Ascending aorta (tissue), 2 donors: ENCODE measurements around the gene GPALPP1. TPM values are rescaled to one million over a fixed set of nuclear protein-coding genes. Genes with fewer than 3 reads are reported as not detected.
A peak's percentile ranks its signal among the peaks of the same experiment; 100 is the strongest.

Source experiments
- DNase-seq, 2 donors: peaks; one replicate each; pipeline ENCODE4 v3.0.0-alpha.2; 2019; ENCODE audit warnings: low spot score in 2 of 2
- H3K27ac ChIP-seq, 2 donors: fragments of 200-600 bp; sonication (generic); one replicate each; pipeline ENCODE4 v1.5.1; 2016 to 2017; ENCODE audit warnings: mild to moderate bottlenecking in 1 of 2
- H3K27me3 ChIP-seq: fragments of 200-600 bp; sonication (generic); one replicate; pipeline ENCODE4 v1.5.1; 2017
- H3K36me3 ChIP-seq, 2 donors: fragments of 200-600 bp; sonication (generic); one replicate each; pipeline ENCODE4 v1.5.1; 2016
- H3K4me1 ChIP-seq, 2 donors: fragments of 200-600 bp; sonication (generic); one replicate each; pipeline ENCODE4 v1.5.1; 2016 to 2017; ENCODE audit warnings: mild to moderate bottlenecking in 1 of 2
- H3K4me3 ChIP-seq, 2 donors: fragments of 200-600 bp; sonication (generic); one replicate each; pipeline ENCODE4 v1.5.1; 2016 to 2017; ENCODE audit warnings: mild to moderate bottlenecking in 1 of 2
- H3K9me3 ChIP-seq, 2 donors: fragments of 200-600 bp; sonication (generic); one replicate each; pipeline ENCODE4 v1.5.1; 2016
- intact Hi-C: fragments of 100-400 bp; cut with DNase I; formaldehyde crosslinking; loops from one replicate; pipeline ENCODE4 v1.15.1; 2023
- total RNA-seq: library from RNA; depleted of rRNA; stranded (reverse); fragments of >200 nt; gene quantifications from one replicate; pipeline ENCODE4 v1.1.0, GENCODE V29; 2016
- TF ChIP-seq, protein P1 (sequence below), 3 experiments: fragments of 200-600 bp in 2 of 3; fragments of 450-650 bp in 1 of 3; sonication (generic) in 2 of 3; IDR thresholded peaks; one replicate each; pipeline ENCODE4 v1.5.1; 2016 to 2019; ENCODE audit warnings: antibody characterized with exemption in 3 of 3, mild to moderate bottlenecking in 1 of 3, moderate library complexity in 1 of 3

GPALPP1 gene
- total RNA-seq, 1 donor from 2014 or later, result 10.3 TPM

GRCh38 chr13:44971656-44972595 is 17.4 kb upstream of the GPALPP1 start:
- Histone ChIP-seq H3K27ac (no peak overlapping the region), H3K4me1 (peaks cover 0 to 12% of the 10 kb centered on the region in 2 donors), H3K9me3 (no peaks in the 10 kb centered on the region), H3K4me3 (no peak overlapping the region), H3K36me3 (peaks cover 0 to 3% of the 10 kb centered on the region in 2 donors), H3K27me3 (no peaks in the 10 kb centered on the region)
- intact Hi-C loops, result loop anchor here (2.0 to 5.0 kb wide), 2 partner anchors 487 to 1065 kb away; no protein-coding TSS in a partner anchor
- TF ChIP-seq, protein P1, sequence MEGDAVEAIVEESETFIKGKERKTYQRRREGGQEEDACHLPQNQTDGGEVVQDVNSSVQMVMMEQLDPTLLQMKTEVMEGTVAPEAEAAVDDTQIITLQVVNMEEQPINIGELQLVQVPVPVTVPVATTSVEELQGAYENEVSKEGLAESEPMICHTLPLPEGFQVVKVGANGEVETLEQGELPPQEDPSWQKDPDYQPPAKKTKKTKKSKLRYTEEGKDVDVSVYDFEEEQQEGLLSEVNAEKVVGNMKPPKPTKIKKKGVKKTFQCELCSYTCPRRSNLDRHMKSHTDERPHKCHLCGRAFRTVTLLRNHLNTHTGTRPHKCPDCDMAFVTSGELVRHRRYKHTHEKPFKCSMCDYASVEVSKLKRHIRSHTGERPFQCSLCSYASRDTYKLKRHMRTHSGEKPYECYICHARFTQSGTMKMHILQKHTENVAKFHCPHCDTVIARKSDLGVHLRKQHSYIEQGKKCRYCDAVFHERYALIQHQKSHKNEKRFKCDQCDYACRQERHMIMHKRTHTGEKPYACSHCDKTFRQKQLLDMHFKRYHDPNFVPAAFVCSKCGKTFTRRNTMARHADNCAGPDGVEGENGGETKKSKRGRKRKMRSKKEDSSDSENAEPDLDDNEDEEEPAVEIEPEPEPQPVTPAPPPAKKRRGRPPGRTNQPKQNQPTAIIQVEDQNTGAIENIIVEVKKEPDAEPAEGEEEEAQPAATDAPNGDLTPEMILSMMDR (IDR thresholded peaks at IDR 0.05), result no peak
- no peak for DNase-seq

DNA sequence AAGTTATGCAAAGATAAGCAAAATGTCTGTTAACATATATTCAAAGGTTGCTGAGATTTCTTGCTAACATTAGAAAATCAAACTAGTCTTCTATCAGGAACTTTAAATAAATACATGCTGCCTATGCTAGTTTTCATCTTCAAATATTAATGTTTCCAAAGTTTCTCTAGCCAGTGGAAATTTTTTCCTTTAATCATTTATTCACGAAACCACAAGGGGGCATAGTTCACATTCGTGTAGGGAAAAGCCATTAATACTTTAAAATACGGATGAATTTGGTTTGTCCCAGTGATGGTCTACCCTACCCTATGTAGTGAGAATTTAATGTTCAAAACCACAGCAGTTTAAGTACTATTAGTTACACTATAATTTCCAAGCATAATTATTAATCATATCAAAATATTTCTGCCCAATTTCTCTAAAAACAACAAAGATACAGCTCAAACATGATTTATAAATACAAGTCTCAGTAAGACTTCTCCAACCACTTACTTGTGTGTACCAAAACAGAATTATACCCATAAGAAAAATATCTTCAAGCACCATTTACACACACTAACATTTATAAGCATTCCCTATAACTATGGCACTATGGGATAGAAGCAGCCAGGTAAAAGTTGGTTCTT is 16.3 kb upstream of the GPALPP1 start:
- H3K27ac ChIP-seq, result no peak overlapping the region
- DNase-seq, result no peak
- TF ChIP-seq, protein P1 (IDR thresholded peaks at IDR 0.05), result peak; percentile 35 to 69 (median 43)
- intact Hi-C loops, result loop anchor here (5.0 kb wide), 1 partner anchor 1066 kb away; no protein-coding TSS in a partner anchor
- H3K4me3 ChIP-seq, result no peak overlapping the region
- peaks cover 0 to 13% of the 10 kb centered on the region in 2 donors for H3K36me3 ChIP-seq
- no peaks in the 10 kb centered on the region for H3K27me3 ChIP-seq
- H3K4me1 ChIP-seq, result peaks cover 0 to 5% of the 10 kb centered on the region in 2 donors
- H3K9me3 ChIP-seq, result no peaks in the 10 kb centered on the region

DNA sequence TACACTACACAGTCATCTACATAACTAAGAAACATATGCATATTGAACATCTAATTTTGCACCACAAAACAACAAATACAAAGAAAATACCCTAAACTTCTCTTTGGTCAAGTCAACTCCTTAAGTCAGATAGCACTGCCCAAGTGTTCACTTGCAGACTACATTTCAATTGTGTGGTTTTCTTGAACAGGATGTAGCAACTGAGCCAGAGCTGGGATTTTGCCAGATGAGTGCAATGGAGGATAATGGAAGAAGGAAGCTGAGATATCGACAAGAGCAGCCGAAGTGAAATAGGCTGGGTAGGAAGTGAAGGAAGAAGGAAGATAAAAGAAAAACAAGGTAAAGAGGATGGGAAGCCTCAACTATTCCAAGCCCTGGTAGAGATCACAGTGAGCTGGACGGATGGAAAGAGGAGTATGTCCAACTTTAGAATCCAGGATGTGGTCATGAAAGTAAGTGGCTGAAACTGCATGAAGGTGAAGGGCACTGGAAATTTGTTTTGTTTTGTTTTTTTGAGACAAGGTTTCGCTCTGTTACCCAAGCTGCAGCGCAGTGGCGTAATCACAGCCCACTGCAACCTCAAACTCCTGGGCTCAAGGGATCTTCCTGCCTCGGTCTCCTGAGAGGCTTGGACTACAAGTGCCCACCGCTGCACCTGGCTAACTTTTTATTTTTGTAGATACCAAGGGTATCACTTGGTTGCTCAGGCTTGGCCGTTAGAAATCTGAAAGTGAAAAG is 15.1 kb upstream of the GPALPP1 start:
- no peaks in the 10 kb centered on the region for H3K27me3 ChIP-seq
- no peak overlapping the region for H3K4me3 ChIP-seq
- TF ChIP-seq, protein P1 (IDR thresholded peaks at IDR 0.05), result no peak
- intact Hi-C loops, result loop anchor here (5.0 kb wide), 1 partner anchor 1067 kb away; no protein-coding TSS in a partner anchor
- H3K4me1 ChIP-seq, result no peaks in the 10 kb centered on the region
- no peaks in the 10 kb centered on the region for H3K9me3 ChIP-seq
- no peak for DNase-seq
- H3K27ac ChIP-seq, result no peak overlapping the region
- H3K36me3 ChIP-seq, result peaks cover 10 to 24% of the 10 kb centered on the region in 2 donors

GRCh38 chr13:44976196-44976595 is 13.1 kb upstream of the GPALPP1 start:
- TF ChIP-seq, protein P1 (IDR thresholded peaks at IDR 0.05), result no peak
- Histone ChIP-seq H3K27ac (no peak overlapping the region), H3K27me3 (no peaks in the 10 kb centered on the region), H3K4me3 (no peak overlapping the region), H3K9me3 (no peaks in the 10 kb centered on the region), H3K4me1 (no peaks in the 10 kb centered on the region), H3K36me3 (peaks cover 17 to 37% of the 10 kb centered on the region in 2 donors)
- intact Hi-C loops, result no loop called here
- no peak for DNase-seq

DNA sequence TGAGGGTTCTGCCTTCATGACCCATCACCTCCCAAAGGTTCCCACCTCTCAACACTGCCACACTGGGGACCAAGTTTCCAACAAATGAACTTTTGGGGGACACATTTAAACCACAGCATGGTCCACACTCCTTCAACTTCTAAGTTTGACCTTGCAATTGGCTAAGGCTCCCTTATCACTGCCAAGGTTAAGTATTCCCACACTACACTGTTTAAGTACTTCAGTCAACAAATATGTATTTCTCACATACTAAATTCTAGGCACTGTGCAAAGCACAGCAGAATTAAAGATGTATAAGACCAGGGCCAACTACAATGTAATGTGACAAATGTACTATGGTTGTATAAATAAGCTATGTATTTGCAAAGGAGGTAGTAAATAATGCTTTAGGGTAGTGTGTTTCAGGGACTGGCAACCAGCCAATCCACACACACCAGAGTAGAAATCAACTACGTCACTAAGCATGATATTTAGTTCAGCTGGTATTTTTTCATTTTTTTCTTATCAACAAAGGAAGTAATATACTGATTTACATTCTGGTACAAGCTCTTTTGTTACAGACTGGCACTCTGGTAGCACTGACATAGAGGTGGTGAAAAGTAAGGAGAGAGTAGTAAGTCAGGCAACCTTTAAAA is 12.3 kb upstream of the GPALPP1 start:
- H3K27ac ChIP-seq, result no peak overlapping the region
- TF ChIP-seq, protein P1 (IDR thresholded peaks at IDR 0.05), result no peak
- no peaks in the 10 kb centered on the region for H3K9me3 ChIP-seq
- no peaks in the 10 kb centered on the region for H3K27me3 ChIP-seq
- no peak for DNase-seq
- H3K4me3 ChIP-seq, result no peak overlapping the region
- no peaks in the 10 kb centered on the region for H3K4me1 ChIP-seq
- intact Hi-C loops, result no loop called here
- H3K36me3 ChIP-seq, result peaks cover 17 to 37% of the 10 kb centered on the region in 2 donors
